Stimulated activated CD8-positive, alpha-beta memory T cell treated with anti-CD3 and anti-CD28 coated beads, Interleukin-2, amount 100 ng/mL, for 48 hours (primary cell): ENCODE data around the gene CHRNE.
A peak's percentile ranks its signal among the peaks of the same experiment; 100 is the strongest.
"Not testable (repeated sequence)": the region's sequence is repeated elsewhere in the genome, so short reads cannot be mapped to it uniquely, and the experiment has no call there.

ENCODE experiments used
- DNase-seq, 2 donors: peaks; one replicate each; pipeline ENCODE4 v3.0.0-alpha.2; 2020; ENCODE audit warnings: low read depth in 2 of 2

CHRNE gene

DNA sequence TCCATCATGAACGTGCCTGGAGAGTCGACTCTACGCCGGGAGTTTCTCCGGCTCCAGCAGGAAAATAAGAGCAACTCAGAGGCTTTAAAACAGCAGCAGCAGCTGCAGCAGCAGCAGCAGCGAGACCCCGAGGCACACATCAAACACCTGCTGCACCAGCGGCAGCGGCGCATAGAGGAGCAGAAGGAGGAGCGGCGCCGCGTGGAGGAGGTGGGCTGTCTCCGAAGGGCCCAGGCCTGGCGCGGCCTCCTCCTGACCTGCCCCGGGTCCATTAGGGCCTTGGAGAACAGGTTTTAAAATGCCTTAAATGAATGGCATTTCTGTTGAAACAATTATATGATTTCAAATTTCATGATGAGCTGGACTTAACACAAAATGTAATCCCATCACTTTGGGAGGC lies 15.3 kb downstream of the CHRNE start:
- no peak for DNase-seq

DNA sequence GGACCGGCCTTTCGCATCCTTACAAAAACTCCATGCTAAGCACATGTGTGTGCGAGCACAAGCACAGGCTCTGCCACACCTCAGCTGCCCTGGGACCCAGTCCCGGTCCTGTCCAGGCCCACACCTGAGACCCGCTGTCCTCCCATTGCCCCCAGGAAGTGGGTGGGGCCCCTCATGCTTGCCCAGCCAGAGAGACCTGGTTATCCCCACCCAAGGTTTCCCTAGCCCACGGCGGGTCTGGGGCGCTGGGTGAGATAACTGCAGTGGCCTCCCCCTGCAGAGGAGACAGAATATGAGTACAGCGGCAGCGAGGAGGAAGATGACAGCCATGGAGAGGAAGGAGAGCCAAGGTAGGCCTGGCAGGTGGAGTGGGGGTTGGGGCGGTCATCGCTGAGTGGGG lies 16.1 kb downstream of the CHRNE start:
- DNase-seq, result no peak

DNA sequence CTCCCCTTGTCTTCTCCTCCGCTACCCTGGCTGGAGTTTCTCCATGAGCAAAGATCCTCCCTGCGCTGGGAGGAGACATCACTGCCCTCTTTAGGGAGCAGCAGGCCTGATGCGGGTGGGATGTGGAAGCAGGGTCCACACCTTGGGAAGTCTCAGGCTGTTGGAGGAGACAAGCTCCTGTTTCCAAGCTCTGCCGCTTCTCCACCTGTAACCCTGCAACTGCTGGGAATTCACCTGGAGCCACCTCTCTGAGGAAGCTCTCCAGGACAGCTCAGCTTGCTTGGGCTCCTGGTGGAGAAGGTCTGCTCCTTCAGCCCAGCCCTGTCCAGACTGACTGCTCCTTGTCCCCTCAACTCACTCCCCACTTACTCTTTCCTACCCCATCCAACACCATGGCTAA lies 18.4 kb downstream of the CHRNE start:
- no peak for DNase-seq

DNA sequence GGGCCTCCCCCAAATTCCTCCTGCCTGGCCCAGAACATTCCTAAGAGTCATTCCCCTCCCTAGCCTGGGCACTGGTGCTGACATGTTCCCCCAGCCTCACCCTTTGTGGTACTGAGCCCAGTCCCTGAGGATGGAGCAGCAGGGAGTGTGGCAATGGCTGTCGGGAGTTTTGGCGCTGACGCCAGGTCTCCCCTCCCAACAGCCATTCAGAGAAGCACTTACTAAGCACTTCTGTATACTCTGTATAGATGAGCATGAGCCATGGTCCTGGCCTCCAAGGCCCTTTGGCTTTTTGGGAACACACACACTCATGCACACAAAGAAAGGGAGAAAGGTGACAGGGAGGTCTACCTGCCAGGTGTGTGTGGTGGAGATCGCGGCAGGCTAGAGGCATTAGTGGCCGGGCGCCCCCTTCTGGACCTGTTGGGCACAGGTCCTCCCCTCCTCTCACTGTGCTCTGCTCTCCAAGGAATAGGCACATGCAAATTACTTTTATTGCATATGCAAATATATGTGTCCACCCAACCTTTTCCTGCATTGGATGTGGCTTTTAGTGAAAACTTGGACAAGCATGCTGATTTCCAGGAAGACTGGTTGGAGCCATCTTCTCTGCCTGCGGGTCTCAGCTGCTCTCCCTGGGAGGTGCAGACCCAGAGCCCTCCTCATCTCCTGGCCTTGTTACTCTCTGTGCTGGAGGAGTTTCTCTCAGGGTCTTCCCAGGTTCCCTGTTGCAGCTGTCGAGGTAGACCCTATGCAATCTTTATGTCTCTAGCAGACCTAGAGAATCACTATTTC lies 20.9 kb downstream of the CHRNE start:
- peak; percentile 44 to 58 for DNase-seq

DNA sequence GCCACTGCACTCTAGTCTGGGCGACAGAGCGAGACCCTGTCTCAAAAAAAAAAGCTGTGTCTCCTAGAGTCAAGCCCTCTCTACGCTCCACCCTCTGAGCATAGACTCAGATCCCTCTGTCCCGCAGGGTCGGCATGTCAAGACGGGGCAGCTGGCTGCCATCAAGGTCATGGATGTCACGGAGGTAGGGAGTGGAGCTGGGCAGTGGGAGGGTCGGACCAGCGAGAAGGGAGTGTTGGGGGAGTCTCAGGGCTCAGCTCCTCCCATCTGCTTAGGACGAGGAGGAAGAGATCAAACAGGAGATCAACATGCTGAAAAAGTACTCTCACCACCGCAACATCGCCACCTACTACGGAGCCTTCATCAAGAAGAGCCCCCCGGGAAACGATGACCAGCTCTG lies 22.0 kb downstream of the CHRNE start:
- DNase-seq, result no peak

DNA sequence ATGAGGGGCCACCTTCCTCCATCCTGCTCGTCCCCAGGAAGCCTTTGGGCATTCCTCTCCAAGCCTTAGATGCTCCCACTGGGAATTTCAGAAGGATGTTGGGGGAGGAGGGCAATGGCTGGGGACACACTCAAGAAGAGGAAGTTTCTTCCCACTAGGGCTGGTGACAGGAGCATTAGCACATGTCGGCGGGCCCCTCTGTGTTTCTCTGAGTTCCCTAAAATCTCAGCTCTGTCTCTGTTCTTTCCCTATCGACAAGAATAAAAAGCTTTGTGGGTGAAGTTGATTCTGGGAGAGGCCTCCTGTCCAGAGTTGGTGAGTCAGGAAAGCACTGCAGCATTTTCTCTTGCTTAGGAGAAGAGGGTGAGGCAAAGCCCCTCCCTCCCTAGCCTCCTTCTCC lies 23.3 kb downstream of the CHRNE start:
- no peak for DNase-seq

DNA sequence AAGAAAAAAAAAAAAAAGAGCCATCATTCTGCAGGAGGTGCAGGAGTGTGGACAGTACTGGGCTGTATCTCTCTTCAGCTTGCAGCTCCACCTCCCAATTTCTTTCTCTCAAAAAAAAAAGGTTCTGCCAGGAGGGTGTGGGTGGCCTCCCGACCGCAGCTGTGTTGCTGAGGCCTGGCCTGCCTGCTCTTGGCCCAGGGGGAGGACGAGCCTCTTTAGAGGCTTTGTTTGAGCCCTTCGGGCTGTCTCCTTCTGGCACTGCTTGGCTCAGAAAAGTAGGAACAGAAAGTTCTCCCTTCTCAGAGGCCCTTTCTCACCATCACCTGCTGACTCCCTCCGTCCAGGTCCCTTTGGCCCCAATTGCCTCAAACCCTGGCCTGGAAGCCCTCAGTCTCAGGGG lies 25.8 kb downstream of the CHRNE start:
- DNase-seq, result no peak

DNA sequence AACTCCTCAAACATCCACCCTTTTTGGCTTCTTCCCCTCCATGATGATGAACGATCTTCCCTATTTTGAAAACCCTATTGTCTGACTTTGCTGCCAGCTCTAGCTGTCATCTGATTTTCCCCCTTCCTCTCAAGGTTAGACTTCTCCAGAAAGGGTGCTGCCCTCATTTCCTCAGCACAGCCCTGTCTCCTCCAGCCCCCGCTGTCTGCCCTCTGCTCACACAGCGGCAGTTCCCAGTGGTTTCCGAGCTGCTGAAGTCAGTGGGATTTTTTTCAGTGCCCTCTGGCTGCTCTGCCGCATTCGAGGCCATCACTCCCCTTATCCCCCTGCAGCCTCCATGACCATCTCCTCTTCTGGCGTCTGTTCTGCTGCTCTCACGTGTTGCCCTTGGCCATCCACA lies 30.1 kb downstream of the CHRNE start:
- DNase-seq, result no peak

DNA sequence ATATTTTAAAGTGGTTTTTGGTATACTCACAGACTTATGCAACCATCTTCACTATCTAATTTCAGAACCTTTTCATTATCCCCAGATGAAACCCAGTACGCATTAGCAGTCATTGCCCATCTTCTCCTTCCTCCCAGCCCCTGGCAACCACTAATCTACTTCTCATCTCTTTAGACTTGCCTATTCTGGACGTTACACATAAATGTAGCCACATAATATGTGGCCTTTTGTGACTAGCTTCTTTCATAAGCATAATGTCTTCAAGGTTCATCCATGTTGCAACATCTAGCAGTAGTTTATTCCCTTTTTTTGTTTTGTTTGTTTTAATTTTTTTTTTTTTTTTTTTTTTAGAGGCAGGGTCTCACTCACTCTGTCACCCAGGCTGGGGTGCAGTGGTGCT lies 32.0 kb downstream of the CHRNE start:
- DNase-seq, result no peak

DNA sequence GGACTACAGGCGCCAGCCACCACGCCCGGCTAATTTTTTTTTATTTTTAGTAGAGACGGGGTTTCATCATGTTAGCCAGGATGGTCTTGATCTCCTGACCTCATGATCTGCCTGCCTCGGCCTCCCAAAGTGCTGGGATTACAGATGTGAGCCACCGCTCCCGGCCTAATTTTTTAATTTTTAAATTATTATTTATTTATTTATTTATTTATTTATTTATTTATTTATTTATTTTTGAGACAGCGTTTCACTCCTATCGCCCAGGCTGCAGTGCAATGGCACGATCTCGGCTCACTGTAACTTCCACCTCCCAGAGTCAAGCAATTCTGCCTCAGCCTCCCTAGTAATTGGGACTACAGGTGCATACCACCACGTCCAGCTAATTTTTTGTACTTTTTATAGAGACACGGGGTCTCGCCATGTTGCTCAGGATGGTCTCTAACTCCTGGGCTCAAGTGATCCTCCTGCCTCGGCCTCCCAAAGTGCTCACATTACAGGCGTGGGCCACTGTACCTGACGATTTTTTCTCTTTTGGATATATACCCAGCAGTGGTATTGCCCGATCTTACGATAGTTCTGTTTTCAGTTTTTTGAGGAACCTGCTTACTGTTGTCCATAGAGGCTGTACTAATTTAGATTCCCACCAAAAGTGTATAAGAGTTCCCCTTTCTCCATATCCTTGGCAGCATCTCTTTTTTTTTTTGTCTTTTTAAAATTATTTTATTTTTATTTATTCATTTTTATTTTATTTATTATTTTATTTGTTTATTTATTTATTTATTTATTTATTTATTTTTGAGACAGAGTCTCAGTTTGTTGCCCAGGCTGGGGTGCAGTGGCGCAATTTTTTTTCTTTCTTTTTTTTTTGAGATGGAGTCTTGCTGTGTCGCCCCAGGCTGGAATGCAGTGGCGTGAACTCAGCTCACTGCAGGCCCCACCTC lies 33.6 kb downstream of the CHRNE start:
- DNase-seq, result not testable (repeated sequence)

DNA sequence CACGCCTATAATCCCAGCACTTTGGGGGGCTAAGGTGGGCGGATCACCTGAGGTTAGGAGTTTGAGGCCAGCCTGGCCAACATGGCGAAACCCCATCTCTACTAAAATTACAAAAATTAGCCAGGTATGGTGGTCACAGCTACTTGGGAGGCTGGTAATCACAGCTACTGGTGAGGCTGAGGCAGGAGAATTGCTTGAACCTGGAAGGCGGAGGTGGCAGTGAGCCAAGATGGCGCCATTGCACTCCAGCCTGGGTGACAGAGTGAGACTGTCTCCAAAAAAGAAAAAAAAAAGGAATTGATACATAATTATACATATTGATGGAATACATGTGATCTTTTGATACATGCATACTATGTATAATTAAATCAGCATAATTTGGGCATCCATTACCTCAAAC lies 35.4 kb downstream of the CHRNE start:
- not testable (repeated sequence) for DNase-seq

DNA sequence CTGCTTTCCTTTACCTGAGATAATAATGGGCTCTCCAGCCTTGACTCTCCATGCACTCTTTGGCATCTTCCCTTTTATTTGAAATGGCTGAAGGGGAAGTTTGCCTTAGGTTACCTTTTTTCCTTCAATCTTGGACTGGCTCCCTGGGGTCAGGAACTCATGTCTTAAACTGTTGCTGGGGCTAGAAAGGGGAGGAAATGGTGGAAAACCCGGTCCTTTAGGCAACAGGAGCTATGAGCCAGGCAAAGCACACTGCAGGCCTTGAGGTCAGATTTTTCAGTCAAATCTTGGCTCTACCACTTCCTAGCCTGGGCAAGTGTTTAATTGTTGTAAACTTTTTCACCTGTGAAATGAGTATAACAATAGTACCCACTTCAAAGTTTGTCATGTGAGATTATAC lies 39.6 kb downstream of the CHRNE start:
- no peak for DNase-seq

DNA sequence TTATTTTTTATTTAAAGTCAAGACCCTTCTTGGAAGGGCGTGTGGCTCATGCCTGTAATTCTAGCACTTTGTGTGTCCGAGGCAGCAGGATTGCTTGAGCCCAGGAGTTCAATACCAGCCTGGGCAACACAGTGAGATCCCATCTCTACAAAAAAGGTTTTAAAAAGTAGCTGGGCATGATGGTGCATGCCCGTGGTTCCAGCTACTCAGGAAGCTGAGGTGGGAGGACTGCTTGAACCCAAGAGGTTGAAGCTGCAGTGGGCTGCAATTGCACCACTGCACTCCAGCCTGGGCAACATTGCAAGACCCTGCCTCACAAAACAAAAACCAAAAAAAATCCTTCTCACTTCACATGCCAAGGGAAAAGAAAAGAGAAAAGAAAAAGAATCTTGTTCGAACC lies 40.2 kb downstream of the CHRNE start:
- no peak for DNase-seq

DNA sequence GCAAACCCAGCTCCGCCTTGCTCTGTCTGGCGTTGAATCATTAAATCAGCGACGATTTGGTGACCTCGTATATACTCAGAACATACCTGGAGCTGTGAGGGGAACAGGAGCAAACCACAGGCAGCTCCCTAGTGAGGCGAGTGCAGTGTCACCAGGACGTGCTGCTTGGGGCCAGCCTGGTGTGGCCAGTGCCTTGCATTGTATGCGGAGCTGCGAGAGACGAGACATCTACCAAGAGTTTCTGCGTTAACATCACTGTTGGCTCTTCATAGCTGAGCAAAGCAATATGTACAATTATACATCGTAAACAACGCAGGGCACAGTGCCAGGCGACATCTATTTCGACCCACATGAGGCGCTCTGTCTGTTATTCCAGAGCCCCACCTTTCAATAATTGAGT lies 41.8 kb downstream of the CHRNE start:
- DNase-seq, result no peak

DNA sequence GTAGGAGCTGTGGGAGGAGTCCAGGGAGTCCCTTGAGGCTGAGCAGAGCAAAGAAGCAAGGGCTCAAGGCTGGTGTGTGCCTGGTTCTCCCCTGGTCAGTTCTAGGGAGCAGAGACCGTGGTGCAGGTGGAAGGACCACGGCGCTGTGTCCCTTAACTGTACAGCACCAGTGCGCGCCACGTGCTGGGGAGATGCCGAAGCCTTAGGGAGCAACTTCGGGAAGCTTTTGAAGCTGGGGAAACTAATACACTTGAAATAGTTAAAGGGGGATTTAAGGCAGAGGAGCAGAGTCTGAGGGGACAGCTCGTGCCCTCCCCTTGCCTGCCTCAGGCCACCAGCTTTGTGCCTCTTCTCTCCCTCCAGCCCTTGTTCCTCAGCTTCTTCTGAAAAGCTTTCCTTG lies 42.2 kb downstream of the CHRNE start:
- DNase-seq, result no peak

DNA sequence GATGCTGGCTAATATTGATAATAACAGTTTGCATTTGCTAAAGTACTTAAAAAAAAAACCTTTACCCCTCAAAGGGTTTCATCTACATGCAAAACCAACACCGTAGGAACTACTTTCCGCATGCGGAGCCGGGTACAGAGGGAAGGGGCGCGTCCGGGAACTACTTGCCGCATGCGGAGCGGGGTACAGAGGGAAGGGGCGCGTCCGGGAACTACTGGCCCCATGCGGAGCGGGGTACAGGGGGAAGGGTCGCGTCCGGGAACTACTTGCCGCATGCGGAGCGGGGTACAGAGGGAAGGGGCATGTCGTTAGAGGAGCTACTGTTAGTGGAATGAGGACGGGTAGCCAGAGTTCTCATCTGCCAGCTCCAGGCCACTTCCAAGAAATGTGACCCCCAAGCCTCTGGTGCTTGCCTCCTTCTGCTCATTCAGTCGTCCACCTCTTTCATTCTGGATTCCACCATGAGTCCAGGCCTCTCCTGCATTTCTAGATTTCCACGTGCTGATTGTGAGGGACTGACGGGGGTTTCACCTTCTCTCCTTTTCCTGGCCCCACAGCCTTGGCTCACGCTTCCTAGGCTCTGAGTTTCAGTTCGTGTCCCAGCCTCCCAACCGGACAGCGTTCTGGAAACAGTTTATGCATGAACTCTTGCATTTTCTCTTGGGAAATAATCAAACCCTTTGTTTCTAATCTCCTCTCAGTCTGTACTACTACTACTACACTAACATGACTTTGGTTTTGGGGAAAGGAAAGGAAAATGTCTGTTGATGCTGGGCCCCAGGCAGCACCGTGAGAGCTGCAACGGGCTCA lies 42.9 kb downstream of the CHRNE start:
- DNase-seq, result no peak

DNA sequence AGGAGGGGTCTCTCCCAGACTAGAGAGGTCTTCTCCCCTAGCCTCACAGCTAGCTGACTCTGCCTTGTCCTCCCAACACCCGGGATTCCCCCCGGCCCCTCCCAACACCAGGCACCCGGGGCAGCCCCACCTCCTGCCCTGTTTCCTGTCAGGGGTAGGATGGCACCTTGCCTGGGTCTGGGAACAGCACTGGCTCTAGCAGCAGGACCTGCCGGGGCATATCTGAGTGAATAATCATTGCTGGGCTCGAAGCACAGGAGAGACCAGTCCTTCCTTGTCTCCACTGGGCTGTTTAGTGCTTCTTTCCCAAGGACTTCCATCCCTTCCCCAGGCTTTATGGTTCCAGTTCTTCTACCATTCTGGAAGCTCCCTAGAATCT lies 44.0 kb downstream of the CHRNE start:
- DNase-seq, result no peak

DNA sequence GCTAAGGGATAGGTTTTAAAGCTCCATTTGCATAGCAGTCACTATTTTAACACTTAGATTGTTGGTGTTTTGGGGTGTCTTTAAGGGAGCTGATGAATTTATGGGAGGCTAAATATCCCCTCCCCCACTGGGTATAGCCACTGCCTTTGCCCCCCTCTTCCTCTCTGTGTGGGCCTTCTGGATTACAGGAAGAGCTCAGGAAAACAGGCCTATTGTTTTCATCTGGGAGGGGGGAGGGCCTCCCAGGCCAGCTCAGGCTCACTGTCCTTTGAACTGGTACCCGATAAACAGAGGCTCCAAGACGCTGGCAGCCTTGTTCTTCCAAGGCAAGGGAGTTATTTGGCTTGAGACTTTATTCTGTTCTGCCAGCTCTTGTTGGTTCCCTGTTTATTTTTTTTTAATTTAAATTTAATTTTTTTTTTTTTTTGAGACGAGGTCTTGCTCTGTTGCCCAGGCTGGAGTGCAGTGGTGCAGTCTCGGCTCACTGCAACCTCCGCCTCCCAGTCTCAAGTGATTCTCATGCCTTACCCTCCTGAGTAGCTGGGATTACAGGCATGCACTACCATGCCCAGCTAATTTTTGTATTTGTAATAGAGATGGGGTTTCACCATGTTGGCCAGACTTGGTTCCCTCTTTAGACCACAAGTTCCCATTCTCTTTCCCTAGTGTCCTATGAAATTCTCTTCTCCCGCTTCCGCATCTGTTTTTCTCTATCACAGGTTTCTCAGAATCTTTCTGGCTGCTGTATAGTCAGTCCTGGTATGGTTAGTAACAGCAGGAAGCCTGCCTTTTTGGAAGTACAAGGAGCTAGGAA lies 44.6 kb downstream of the CHRNE start:
- DNase-seq, result no peak

DNA sequence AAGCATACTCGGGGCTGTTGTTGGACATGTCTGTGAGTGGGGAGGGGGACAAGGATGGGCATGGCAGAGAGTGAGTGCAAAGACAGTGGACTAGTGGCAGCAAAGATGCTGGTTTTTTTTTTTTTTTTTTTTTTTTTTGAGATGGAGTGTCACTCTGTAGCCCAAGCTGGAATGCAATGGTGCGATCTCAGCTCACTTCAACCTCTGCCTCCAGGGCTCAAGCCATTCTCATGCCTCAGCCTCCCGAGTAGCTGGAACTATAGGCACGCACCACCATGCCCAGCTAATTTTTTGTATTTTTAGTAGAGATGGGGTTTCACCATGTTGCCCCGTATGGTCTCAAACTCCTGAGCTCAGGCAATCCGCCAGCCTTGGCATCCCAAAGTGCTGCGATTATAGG lies 45.6 kb downstream of the CHRNE start:
- not testable (repeated sequence) for DNase-seq

DNA sequence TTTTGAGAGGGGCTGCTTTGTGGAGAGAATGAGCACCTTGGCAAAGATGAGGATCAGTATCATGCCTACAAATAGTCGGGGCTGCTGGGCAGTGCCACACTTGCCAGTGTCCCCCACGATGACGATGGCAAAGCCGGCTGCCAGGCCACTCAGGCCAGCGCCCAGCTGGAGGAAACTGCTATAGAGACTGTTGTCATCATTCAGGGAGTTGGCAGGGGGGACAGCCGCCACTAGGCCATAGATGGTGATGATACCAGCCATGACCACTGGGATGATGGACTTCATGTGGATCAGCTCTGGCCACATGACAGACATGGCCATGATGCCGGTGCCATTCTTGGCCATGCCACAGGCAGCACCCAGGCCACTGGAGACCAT lies 46.0 kb downstream of the CHRNE start:
- no peak for DNase-seq

DNA sequence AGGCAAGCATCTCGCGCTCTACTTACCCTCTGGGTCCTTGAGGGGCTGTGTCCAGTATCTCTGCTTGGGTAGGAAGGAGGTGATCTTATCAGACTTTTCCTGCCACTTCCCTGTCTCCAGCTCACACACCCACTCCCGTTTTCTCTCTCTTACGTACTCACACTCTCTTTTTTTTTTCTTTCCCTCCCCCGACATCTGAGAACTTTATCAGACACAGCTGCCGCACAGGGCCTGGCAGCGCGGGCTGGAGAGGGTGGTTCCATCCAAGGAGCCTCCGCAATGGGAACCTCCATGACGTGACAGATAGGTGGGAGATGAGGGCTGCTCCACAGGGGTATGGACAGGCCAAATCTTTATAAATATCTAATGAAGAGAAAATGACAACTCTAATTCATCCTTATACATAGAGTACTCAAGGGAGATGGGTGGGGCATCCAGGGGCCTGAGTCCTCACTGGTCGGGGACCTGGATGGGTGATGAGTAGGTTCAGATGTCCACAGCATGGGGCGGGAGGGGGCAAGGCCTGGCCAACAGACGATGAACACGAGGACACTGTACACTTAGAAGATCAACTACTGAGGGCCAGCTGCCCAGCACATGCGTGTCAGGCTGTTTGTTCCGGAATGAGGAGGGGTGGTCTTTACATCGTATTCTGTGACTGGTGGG lies 46.5 kb downstream of the CHRNE start:
- DNase-seq, result no peak
